HG02571 (cell line): Measurements from ENCODE around the gene EXD3.
"Not testable (repeated sequence)": the region's sequence is repeated elsewhere in the genome, so short reads cannot be mapped to it uniquely, and the experiment has no call there.

Source experiments
- ATAC-seq: cut with Tn5 transposase; IDR thresholded peaks from one replicate; pipeline ENCODE4 v1.9.1; 2021; ENCODE audit warnings: mild to moderate bottlenecking, moderate library complexity; ENCODE audit not compliant: unreplicated experiment

EXD3 gene, protein sequence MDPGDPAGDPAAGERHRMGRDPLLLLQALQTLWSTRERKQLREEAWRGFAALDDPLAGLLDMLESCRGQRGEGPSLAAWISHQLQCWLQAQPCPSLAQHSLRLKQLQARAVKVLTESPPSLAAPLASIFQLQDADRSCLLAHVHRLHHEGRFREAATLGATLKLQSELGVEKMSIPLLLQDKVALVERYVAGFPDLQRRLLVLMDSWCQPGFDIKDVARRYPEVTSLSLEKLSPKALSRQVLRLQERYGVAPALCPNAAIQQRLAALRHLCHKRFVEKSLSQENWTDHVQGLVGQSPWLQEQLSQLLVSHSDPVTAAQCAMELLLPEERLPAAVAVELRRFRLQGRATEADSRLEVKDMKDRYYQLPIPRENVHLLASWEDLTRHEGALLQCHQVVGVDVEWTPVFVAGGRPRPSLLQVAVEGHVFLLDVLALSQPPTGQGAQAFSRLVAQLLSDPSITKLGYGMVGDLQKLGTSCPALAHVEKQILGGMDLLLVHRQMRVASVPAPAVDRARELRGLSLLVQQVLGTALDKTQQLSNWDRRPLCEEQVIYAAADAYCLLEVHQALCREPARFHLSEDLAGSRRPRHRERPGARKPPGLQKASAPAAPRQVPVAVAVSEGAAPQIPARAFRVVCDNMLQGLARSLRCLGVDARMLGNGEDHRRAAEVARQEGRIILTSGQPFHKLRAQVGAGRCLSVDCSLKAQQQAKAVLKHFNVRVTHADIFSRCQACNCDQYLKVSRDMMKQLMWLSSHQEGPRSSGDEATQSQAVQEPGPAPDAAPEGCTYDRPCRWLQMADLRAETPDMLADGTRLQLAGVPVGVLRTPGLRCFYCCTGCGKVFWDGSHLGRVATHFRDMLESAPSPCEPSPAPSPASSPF

GRCh38 chr9:137422604-137423513 lies at the start of gene EXD3, which contains the start of gene NOXA1:
TSS of gene EXD3 (minus strand) at chr9:137423162. CDS start at chr9:137395357, 27,805 bp downstream.
TSS of gene NOXA1 (plus strand) at chr9:137423393. CDS start at chr9:137423530, 137 bp downstream.
- peak; percentile 70 for ATAC-seq

DNA sequence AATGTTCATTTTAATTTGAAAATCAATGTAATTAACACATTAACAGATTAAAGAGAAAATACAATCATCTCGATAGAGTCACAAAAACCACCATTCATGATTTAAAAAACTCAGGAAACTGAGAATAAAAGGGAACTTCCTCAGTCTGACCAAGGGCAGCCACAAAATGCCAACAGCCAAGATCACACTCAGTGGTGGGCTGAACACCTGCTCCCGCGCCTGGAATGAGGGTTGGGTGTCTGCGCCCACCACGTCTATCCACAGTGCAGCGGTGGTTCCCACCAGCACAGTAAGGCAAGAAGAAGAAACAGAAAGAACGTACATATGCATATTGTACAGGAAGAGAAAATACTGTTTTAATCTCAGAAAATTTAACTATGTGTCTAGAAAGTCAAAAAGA lies 47.8 kb upstream of the EXD3 start:
- ATAC-seq = no peak

DNA sequence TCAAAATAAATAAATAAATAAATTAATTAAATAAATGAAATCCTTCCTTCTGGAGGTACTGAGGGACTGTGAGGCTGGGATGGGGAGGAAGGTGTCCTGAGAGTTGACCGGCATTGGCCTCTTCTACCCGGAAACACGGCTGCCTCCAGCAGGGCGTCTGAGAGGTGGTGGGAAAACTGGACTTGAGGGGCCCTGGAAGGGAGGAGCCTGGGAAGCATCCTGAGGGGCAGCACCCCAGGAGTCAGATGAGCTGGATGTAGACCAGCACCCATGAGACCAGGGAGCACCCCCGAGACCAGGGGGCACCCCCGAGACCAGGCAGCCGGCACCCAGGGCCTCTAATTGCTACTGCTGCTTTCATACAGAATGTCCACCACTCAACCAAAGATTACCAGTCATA lies 44.9 kb upstream of the EXD3 start:
- no peak for ATAC-seq

- ATAC-seq = no peak
Observed at GRCh38 chr9:137467161-137467581, 44.2 kb upstream of the EXD3 start.

DNA sequence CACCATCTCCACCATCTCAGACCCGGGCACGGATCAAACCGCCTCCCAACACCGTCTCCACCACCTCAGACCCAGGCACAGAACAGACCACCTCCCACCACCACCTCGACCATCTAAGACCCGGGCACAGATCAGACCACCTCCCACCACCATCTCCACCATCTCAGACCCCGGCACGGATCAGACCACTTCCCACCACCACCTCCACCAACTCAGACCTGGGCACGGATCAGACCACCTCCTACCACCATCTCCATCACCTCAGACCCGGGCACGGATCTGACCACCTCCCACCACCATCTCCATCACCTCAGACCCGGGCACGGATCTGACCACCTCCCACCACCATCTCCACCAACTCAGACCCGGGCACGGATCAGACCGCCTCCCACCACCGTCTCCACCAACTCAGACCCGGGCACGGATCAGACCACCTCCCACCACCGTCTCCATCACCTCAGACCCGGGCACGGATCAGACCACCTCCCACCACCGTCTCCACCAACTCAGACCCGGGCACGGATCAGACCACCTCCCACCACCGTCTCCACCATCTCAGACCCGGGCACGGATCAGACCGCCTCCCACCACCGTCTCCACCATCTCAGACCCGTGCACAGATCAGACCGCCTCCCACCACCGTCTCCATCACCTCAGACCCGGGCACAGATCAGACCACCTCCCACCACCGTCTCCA lies 43.6 kb upstream of the EXD3 start:
- not testable (repeated sequence) for ATAC-seq

GRCh38 chr9:137465720-137466388 lies 42.9 kb upstream of the EXD3 start:
- ATAC-seq = no peak

DNA sequence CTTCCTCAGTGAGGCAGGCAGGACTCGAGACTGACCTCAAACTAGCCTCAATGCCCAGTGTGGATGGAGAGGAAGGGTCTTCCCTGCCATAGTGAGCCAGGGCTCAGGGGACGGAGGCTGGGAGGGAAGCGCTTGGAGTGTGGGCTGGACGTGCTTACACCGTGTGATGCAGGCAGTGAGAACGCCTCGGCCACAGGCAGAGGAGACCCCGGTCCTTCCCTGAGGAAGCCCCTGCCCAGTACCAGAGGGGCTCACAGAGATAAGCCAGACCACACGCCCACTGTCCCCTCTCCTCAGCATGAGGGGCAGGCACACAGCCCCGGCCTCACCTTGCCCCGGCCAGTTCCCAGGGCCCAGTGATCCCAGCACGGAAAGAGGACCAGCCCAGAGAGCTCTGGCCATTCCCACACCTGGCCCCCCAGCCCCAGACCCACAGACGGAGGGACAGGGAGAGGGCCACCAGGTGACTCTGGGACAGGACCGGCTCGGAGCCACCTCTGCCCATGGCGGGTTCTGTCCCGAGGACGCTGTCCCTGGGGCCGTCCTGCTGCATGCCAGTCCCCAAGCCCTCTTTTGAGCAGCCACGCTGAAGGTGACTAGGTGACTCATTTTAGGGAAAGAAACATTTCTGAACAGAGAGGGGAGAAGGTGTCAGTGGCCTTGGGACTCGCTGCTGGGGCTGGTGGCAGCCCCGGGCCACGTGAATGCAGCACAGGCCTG lies 42.2 kb upstream of the EXD3 start:
- no peak for ATAC-seq

GRCh38 chr9:137464291-137464999 lies 41.5 kb upstream of the EXD3 start:
- no peak for ATAC-seq

DNA sequence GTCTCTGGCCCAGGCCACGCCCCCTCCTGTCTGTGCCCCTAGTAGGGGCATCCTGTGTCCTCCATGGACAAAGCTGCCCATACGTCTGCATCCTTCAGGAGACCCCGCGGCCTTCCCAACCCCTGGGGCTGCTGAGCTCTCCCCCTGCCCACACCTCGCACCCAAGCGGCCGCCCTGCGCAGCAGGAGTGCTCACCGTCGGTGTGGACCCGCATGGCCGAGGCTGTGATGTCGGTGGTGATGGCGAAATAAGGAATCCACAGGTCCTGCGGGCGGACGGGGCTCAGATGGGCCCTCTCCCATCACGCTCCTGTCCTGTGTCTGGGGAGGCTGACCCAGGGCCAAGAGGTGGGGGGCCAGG lies 40.9 kb upstream of the EXD3 start:
- no peak for ATAC-seq

DNA sequence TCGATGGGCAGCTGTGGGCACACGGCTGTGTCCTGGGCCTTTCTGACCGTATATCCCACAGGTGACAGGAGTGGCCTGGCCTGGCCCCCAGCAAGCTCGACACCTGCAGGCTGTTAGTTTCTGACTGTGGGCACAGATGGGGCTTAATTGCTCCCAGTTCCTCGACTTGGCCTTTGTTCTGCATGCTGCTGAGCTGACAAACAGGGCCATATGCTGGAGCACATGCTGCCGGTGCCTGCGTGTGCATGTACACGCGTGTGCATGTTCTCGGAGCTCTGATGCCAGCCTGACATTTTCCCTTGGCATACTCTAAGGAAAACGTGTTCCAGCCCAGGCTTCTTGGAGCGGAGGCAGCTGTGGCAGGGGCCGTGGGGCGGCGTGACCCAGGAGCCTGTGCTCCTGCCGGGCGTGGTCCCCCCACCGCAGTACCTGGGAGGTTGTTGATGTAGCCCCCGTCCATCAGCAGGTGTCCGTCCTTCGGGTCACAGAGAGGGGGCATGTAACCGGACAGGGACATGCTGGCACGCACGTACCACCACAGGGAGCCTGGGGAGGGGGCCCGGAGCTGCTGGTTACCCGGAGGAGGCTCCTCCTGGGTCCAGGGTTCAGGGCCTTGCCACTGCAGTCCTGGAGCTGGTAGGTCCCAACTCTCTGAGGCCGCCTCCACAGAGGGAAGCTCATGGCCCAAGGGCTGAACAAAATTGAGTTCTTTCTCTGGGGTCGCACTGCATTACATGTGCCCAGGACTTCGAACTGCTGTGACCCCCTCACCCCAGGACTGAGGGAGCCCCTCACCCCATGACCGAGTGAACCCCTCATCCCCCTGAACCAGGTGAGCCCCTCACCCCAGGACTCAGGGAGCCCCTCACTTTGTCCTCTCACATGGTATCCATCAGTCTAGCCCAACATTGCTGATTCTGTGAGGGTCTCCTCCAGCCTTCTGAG lies 40.3 kb upstream of the EXD3 start:
- no peak for ATAC-seq

- no peak for ATAC-seq
Observed at GRCh38 chr9:137462396-137462985, 39.5 kb upstream of the EXD3 start.

- no peak for ATAC-seq
Observed at GRCh38 chr9:137461663-137462395, 38.9 kb upstream of the EXD3 start.

DNA sequence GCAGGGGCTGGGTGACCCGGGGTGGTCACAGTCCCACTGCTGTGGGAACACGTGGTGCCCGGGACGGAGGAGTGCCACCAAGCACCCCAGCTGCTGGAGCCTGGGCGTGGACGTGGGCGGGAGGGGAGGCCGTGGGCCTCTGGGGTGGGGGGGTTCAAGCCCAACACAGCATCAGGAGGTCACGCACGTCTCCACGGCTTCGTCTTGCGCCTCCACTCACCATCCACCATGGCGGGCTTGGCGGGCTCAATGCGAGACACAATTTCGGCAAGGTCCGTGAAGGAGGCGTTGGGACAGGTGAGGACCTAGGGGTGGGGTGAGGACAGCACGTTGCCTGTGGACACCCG lies 38.3 kb upstream of the EXD3 start:
- ATAC-seq = no peak

DNA sequence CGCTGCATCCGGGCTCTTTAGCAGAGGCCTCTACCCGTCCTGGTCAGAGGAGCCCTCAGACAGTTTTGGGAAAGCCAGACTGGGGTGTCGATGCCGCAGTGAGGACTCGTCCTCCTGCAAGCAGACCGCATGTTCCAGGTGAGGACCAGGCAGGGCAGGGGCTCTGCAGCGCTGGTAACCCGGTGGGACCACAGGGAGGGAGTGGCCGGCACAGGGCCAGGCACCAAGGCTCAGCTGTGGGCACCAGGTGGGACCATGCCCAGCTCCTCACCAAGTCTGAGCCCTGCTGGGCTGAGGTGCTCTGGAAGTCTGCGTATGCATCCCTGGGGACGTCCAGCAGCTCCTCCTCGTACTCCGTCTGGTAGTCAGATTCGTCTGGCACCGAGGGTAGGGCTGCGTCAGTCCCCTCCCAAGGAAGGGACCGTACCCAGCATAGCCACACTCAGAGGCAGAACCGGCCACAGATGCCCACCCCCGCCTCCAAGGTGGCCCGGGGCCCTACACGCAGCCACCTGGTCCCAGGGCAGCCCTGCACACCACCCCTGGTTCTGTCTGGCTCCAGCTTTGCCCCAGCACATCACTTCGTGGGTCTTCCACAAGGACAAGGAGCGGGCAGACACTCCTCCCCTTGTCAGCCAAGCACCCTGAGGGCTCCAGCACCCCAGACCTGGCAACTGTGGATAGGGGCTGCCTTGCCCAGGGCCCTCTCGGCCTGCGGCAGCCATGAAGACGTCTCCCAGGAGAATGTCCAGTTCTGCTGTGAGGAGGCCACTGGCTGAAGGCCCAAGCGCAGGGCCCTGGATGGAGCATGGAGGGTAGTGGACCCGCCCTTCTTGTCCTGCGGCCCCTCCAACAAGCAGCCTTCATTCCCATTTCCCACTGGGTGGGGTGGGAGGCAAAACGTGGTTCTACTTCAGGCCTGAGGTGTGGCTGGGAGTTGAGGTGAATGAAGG lies 37.7 kb upstream of the EXD3 start:
- ATAC-seq = no peak
